SK-N-SH (cell line): ENCODE measurements around the gene SARDH. TPM values are rescaled to one million over a fixed set of nuclear protein-coding genes. Genes with fewer than 3 reads are reported as not detected.

ENCODE experiments used
- CTCF ChIA-PET: fragments of 300-600, 350-600 bp; formaldehyde crosslinking; extraction: SDS; loops from one replicate; lab custom pipeline; 2021; lab: Yijun Ruan, JAX
- POLR2A ChIA-PET: fragments of 350-600 bp; sonication (Branson Sonifier 250); formaldehyde crosslinking; extraction: SDS; loops from one replicate; lab custom pipeline; 2020; ENCODE audit warnings: antibody characterized with exemption, inconsistent platforms; lab: Yijun Ruan, JAX
- DNase-seq: peaks from one replicate; pipeline ENCODE4 v3.0.0; 2012
- H2AFZ ChIP-seq: fragments of 200-600 bp; sonication (generic); 2 replicates; pipeline ENCODE4 v1.8.1; 2016; ENCODE audit warnings: antibody characterized with exemption, mild to moderate bottlenecking, low read depth
- H3F3A ChIP-seq: fragments of 200-600 bp; sonication (generic); replicated peaks from 2 replicates; pipeline ENCODE3; 2016; ENCODE audit warnings: antibody characterized with exemption, mild to moderate bottlenecking; ENCODE audit not compliant: insufficient read depth
- H3K27ac ChIP-seq, 2 experiments: fragments of 200-500 bp in 1 of 2; fragments of 200-600 bp in 1 of 2; sonication (Bioruptor generic) in 1 of 2; sonication (generic), shearing (Covaris generic) in 1 of 2; 2 replicates each; pipeline versions ENCODE4 v1.5.1 to v1.6.1; 2014 to 2016; ENCODE audit warnings: low read depth in 2 of 2, inconsistent platforms in 1 of 2, low read length in 1 of 2, mild to moderate bottlenecking in 1 of 2, mixed read lengths in 1 of 2
- H3K27me3 ChIP-seq: fragments of 200-600 bp; sonication (generic), shearing (Covaris generic); 2 replicates; pipeline ENCODE4 v1.6.1; 2016; ENCODE audit warnings: mixed run types; ENCODE audit not compliant: insufficient read depth
- H3K36me3 ChIP-seq, 2 experiments: fragments of 200-500 bp in 1 of 2; fragments of 200-600 bp in 1 of 2; sonication (Bioruptor generic) in 1 of 2; sonication (generic) in 1 of 2; replicated peaks in 1 of 2; 2 replicates each; pipeline versions ENCODE3 to v1.5.1; 2014 to 2016; ENCODE audit warnings: low read length in 1 of 2, mild to moderate bottlenecking in 1 of 2; ENCODE audit not compliant: insufficient read depth in 2 of 2, control insufficient read depth in 1 of 2
- H3K4me1 ChIP-seq, 2 experiments: fragments of 200-500 bp in 1 of 2; fragments of 200-600 bp in 1 of 2; sonication (Bioruptor generic) in 1 of 2; sonication (generic), shearing (Covaris generic) in 1 of 2; 2 replicates each; pipeline versions ENCODE4 v1.5.1 to v1.6.1; 2014 to 2016; ENCODE audit warnings: low read depth in 1 of 2, low read length in 1 of 2, mixed run types in 1 of 2; ENCODE audit not compliant: insufficient read depth in 2 of 2, control insufficient read depth in 1 of 2
- H3K4me2 ChIP-seq: fragments of 200-600 bp; sonication (generic), shearing (Covaris generic); 2 replicates; pipeline ENCODE4 v1.6.1; 2017; ENCODE audit warnings: mixed run types
- H3K4me3 ChIP-seq, 2 experiments: fragments of 200-500 bp in 1 of 2; fragments of 200-600 bp in 1 of 2; sonication (Bioruptor generic) in 1 of 2; sonication (generic), shearing (Covaris generic) in 1 of 2; 2 replicates each; pipeline versions ENCODE4 v1.5.1 to v1.8.1; 2014 to 2016; ENCODE audit warnings: low read depth in 2 of 2, inconsistent platforms in 1 of 2, low read length in 1 of 2, mild to moderate bottlenecking in 1 of 2, mixed read lengths in 1 of 2, moderate library complexity in 1 of 2
- H3K79me2 ChIP-seq: fragments of 200-600 bp; sonication (generic); 2 replicates; pipeline ENCODE4 v1.8.1; 2017; ENCODE audit warnings: mild to moderate bottlenecking; ENCODE audit not compliant: insufficient read depth
- H3K9ac ChIP-seq: fragments of 200-600 bp; sonication (generic); 2 replicates; pipeline ENCODE4 v1.6.1; 2017; ENCODE audit warnings: mixed run types
- H3K9me2 ChIP-seq: fragments of 200-600 bp; sonication (generic); 2 replicates; pipeline ENCODE4 v1.6.1; 2017; ENCODE audit warnings: mixed run types
- H3K9me3 ChIP-seq: fragments of 200-600 bp; sonication (generic); 2 replicates; pipeline ENCODE4 v1.6.1; 2017; ENCODE audit warnings: mixed run types, mild to moderate bottlenecking, moderate library complexity
- H4K20me1 ChIP-seq: fragments of 200-600 bp; sonication (generic); 2 replicates; pipeline ENCODE4 v1.6.1; 2017; ENCODE audit warnings: mild to moderate bottlenecking, mixed run types; ENCODE audit not compliant: insufficient read depth
- CHD2 ChIP-seq: fragments of 150-350 bp; IDR thresholded peaks from 2 replicates; pipeline ENCODE4 v1.6.1; 2018; ENCODE audit warnings: low read length; ENCODE audit not compliant: partially characterized antibody
- ELF1 ChIP-seq: IDR thresholded peaks from 2 replicates; pipeline ENCODE4 v1.4.0; 2012
- EP300 ChIP-seq, 2 experiments: IDR thresholded peaks; 2 replicates each; pipeline versions ENCODE4 v1.4.0 to v1.6.1; 2012; ENCODE audit warnings: borderline replicate concordance in 1 of 2, low read depth in 1 of 2, low read length in 1 of 2
- FOSL2 ChIP-seq: IDR thresholded peaks from 2 replicates; pipeline ENCODE4 v1.4.0; 2012; ENCODE audit warnings: low read depth, mild to moderate bottlenecking, moderate library complexity, borderline replicate concordance
- GATA2 ChIP-seq: sonication (generic); formaldehyde crosslinking; IDR thresholded peaks from 2 replicates; pipeline ENCODE4 v1.5.0; 2020; ENCODE audit warnings: mild to moderate bottlenecking, missing genetic modification reagents
- MXI1 ChIP-seq: IDR thresholded peaks from 2 replicates; pipeline ENCODE4 v1.6.1; 2012; ENCODE audit warnings: mild to moderate bottlenecking, low read depth, low read length, improper control_type of control experiment
- NFIC ChIP-seq: IDR thresholded peaks from 2 replicates; pipeline ENCODE4 v1.4.0; 2012; ENCODE audit warnings: borderline replicate concordance
- NRF1 ChIP-seq: IDR thresholded peaks from 2 replicates; pipeline ENCODE4 v1.6.1; 2012; ENCODE audit warnings: low read depth, mild to moderate bottlenecking, low read length
- PBX3 ChIP-seq: IDR thresholded peaks from 2 replicates; pipeline ENCODE4; 2012
- POLR2AphosphoS5 ChIP-seq: IDR thresholded peaks from 2 replicates; pipeline ENCODE4 v1.6.1; 2012; ENCODE audit warnings: low read depth, low read length
- RCOR1 ChIP-seq: fragments of 150-350 bp; IDR thresholded peaks from 2 replicates; pipeline ENCODE4 v1.6.1; 2017; ENCODE audit warnings: antibody characterized with exemption, low read length
- WGBS: methylation state at CpG from one replicate; pipeline ENCODE4 v1.1.6; 2017; ENCODE audit warnings: low lambda C conversion rate; 5-methylcytosine and 5-hydroxymethylcytosine counted together
- polyA plus RNA-seq, 3 experiments: library from polyadenylated mRNA; depleted of rRNA; stranded (reverse); fragments of >200 nt; gene quantifications; 2 replicates each; pipeline ENCODE4 v1.2.3, GENCODE V29; 2012
- TF ChIP-seq, protein P1 (sequence below): fragments of 150-350 bp; IDR thresholded peaks from 2 replicates; pipeline ENCODE4 v1.6.1; 2016; ENCODE audit warnings: mild to moderate bottlenecking, low read depth, low read length
- TF ChIP-seq, protein P2 (sequence below): IDR thresholded peaks from 2 replicates; pipeline ENCODE4 v1.4.0; 2012; ENCODE audit warnings: low read depth
- TF ChIP-seq, protein P3 (sequence below): IDR thresholded peaks from 2 replicates; pipeline ENCODE4 v1.6.1; 2012; ENCODE audit warnings: mild to moderate bottlenecking, low read depth, low read length, moderate library complexity

Gene SARDH
- polyA plus RNA-seq, 1 of the 3 experiments (the other 2 are of a cell fraction), result 5.9 TPM

DNA sequence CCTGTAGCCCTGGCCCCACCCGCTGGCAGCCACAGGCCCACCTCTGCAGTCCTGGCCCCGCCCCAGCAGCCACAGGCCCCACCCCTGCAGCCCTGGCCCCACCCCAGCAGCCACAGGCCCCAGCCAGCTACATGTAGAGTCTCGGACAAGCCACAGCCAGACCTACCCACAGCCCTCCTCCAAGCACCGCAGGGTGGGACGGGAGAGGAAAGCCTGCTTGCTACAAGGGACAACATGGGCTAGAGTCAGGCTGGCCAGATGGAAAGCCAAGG, 49.5 kb upstream of the SARDH start (continued):
- TF ChIP-seq, protein P1, sequence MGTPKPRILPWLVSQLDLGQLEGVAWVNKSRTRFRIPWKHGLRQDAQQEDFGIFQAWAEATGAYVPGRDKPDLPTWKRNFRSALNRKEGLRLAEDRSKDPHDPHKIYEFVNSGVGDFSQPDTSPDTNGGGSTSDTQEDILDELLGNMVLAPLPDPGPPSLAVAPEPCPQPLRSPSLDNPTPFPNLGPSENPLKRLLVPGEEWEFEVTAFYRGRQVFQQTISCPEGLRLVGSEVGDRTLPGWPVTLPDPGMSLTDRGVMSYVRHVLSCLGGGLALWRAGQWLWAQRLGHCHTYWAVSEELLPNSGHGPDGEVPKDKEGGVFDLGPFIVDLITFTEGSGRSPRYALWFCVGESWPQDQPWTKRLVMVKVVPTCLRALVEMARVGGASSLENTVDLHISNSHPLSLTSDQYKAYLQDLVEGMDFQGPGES, result no peak
- no peak for TF ChIP-seq CHD2
- TF ChIP-seq NFIC, result no peak
- TF ChIP-seq, protein P2, sequence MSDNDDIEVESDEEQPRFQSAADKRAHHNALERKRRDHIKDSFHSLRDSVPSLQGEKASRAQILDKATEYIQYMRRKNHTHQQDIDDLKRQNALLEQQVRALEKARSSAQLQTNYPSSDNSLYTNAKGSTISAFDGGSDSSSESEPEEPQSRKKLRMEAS, result no peak
- no peak for TF ChIP-seq MXI1
- TF ChIP-seq GATA2 (CRISPR knock-in tag), result no peak
- TF ChIP-seq, protein P3, sequence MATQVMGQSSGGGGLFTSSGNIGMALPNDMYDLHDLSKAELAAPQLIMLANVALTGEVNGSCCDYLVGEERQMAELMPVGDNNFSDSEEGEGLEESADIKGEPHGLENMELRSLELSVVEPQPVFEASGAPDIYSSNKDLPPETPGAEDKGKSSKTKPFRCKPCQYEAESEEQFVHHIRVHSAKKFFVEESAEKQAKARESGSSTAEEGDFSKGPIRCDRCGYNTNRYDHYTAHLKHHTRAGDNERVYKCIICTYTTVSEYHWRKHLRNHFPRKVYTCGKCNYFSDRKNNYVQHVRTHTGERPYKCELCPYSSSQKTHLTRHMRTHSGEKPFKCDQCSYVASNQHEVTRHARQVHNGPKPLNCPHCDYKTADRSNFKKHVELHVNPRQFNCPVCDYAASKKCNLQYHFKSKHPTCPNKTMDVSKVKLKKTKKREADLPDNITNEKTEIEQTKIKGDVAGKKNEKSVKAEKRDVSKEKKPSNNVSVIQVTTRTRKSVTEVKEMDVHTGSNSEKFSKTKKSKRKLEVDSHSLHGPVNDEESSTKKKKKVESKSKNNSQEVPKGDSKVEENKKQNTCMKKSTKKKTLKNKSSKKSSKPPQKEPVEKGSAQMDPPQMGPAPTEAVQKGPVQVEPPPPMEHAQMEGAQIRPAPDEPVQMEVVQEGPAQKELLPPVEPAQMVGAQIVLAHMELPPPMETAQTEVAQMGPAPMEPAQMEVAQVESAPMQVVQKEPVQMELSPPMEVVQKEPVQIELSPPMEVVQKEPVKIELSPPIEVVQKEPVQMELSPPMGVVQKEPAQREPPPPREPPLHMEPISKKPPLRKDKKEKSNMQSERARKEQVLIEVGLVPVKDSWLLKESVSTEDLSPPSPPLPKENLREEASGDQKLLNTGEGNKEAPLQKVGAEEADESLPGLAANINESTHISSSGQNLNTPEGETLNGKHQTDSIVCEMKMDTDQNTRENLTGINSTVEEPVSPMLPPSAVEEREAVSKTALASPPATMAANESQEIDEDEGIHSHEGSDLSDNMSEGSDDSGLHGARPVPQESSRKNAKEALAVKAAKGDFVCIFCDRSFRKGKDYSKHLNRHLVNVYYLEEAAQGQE, result no peak
- no peak for TF ChIP-seq POLR2AphosphoS5
- no peak for TF ChIP-seq ELF1

DNA sequence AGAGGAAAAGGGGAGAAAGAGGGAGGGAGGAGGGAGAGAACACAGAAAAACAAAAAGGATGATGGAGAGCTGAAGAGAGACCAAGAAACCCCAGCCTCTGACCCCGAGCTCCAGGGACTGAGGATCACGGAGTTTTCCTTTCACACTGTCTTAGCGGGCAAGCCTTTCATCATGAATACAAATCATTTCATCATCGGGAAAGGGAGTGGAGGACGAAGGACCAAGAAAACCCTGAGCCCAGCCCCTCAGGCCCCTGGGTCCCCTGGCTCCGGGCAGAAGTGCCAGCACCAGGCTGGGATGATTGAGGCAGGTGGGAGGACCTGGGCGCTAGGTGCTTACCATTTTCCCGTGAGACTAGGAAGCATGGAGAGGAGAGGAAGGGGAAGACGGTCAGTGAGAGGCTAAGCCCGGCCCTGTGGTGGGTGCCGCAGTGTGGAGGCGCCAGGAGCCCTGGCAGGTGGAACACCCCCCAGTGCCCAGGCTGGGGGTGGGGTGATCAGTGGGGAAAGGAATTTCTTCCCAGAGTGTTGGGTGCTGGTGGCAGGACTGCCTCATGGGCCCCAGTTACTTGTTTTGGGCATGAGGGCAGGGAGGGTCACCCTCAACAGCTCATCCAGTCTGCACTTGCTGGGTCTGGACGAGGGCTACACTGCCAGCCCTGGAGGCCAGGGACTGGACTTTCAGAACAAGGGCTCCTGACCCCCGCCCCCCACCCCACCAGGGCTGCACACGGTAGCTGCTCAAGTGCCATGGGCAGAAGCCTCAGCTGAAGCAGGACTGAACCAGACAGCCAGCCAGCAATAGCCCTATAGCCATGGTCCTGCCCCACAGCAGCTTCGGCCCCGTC, 49.0 kb upstream of the SARDH start:
- Histone ChIP-seq H3K9me3 (no peaks in the 10 kb centered on the region), H3K36me3 (peaks cover 0 to 31% of the 10 kb centered on the region in 2 experiments), H3K27me3 (no peaks in the 10 kb centered on the region), H3K4me2 (no peak overlapping the region), H4K20me1 (no peaks in the 10 kb centered on the region), H3F3A (peaks cover 4% of the 10 kb centered on the region), H3K9ac (no peak overlapping the region), H2AFZ (no peak overlapping the region), H3K4me1 (peaks cover 0 to 26% of the 10 kb centered on the region in 2 experiments; a peak in 2 of 4 replicates), H3K9me2 (no peaks in the 10 kb centered on the region), H3K27ac (no peak overlapping the region), H3K4me3 (no peak overlapping the region), H3K79me2 (no peaks in the 10 kb centered on the region)
- CTCF ChIA-PET, result interaction anchor here (16.1 kb wide), 1 partner anchor 206 kb away, joined by 236 read pairs; the partner anchor contains the start of gene VAV2
- DNase-seq, result no peak
- POLR2A ChIA-PET, result no interaction called here
- TF ChIP-seq FOSL2 (no peak), ELF1 (no peak), EP300 (IDR thresholded peaks at IDR 0.05; ENCODE audit: borderline replicate concordance in 1 of 2, low read depth in 1 of 2, low read length in 1 of 2) (no peak), PBX3 (no peak), RCOR1 (no peak), NRF1 (no peak)
- WGBS, result 95% methylated on average over 11 of the region's 17 CpGs
